PFSK-1 (cell line): ENCODE results near the gene UBAC2.

Experiments
- FOXP2 ChIP-seq: optimal IDR thresholded peaks from 2 replicates; pipeline ENCODE3; 2011; ENCODE audit warnings: borderline replicate concordance, control low read depth, inconsistent platforms; ENCODE audit not compliant: insufficient read depth; ENCODE audit errors: extremely low read length, extremely low read depth
- POLR2AphosphoS5 ChIP-seq: IDR thresholded peaks from 2 replicates; pipeline ENCODE4 v1.6.1; 2012; ENCODE audit warnings: low read depth, mild to moderate bottlenecking, control low read depth, low read length, moderate library complexity
- SIN3A ChIP-seq: IDR thresholded peaks from 2 replicates; pipeline ENCODE4 v1.6.1; 2012; ENCODE audit warnings: mild to moderate bottlenecking, low read length, moderate library complexity, borderline replicate concordance; ENCODE audit not compliant: insufficient read depth
- TAF1 ChIP-seq: IDR thresholded peaks from 2 replicates; pipeline ENCODE4 v1.6.1; 2012; ENCODE audit warnings: low read length, control low read depth, borderline replicate concordance; ENCODE audit not compliant: insufficient read depth
- TF ChIP-seq, protein P1 (sequence below), 2 experiments: IDR thresholded peaks; 2 replicates each; pipeline versions ENCODE4 v1.6.1 to v1.8.0; 2011 to 2012; ENCODE audit warnings: low read depth in 2 of 2, low read length in 2 of 2, control low read depth in 1 of 2, inconsistent platforms in 1 of 2, mild to moderate bottlenecking in 1 of 2, moderate library complexity in 1 of 2; ENCODE audit not compliant: insufficient read depth in 1 of 2

Gene UBAC2

DNA sequence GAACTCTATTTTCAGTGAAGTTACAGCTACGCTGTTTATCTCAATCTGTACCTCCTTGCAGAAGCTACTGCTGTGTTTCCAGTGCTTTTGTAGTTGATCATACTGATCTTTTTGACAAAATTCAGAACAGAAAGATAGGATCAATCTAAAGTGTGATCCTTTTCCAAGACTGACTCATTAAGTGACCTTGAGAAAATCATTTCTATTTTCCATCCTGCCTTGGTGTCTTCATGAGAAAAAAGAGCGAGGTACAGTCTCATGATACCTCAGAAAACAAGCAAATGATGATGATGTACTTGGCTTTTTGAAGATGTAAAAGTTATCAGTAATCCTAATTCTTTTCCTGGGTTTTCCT is 152.6 kb downstream of the UBAC2 start:
- TF ChIP-seq TAF1 (no peak), SIN3A (no peak), POLR2AphosphoS5 (no peak)

DNA sequence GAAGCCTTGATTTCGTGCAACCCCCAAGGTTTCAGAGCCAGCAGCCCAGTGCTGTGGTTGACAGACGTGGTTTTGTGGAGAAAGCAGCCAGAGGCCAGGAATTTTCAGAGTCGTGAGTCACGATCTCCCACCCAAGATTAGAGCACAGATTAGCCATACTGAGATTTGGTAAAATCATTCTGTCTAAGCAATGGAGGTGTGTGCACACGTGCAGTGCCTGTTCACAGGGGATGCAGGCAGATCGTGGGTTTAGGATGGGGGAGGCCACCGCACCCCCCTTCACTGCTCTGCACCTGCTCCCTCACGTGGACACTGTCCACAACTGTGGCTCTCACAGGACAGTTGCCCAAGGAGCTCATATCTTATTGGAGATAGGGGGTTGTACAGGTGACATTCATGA is 153.2 kb downstream of the UBAC2 start:
- no peak for TF ChIP-seq FOXP2
- TF ChIP-seq POLR2AphosphoS5, result no peak
- TF ChIP-seq, protein P1, sequence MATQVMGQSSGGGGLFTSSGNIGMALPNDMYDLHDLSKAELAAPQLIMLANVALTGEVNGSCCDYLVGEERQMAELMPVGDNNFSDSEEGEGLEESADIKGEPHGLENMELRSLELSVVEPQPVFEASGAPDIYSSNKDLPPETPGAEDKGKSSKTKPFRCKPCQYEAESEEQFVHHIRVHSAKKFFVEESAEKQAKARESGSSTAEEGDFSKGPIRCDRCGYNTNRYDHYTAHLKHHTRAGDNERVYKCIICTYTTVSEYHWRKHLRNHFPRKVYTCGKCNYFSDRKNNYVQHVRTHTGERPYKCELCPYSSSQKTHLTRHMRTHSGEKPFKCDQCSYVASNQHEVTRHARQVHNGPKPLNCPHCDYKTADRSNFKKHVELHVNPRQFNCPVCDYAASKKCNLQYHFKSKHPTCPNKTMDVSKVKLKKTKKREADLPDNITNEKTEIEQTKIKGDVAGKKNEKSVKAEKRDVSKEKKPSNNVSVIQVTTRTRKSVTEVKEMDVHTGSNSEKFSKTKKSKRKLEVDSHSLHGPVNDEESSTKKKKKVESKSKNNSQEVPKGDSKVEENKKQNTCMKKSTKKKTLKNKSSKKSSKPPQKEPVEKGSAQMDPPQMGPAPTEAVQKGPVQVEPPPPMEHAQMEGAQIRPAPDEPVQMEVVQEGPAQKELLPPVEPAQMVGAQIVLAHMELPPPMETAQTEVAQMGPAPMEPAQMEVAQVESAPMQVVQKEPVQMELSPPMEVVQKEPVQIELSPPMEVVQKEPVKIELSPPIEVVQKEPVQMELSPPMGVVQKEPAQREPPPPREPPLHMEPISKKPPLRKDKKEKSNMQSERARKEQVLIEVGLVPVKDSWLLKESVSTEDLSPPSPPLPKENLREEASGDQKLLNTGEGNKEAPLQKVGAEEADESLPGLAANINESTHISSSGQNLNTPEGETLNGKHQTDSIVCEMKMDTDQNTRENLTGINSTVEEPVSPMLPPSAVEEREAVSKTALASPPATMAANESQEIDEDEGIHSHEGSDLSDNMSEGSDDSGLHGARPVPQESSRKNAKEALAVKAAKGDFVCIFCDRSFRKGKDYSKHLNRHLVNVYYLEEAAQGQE (IDR thresholded peaks at IDR 0.05; ENCODE audit: insufficient read depth in 1 of 2, low read depth in 2 of 2, low read length in 2 of 2), result no peak

DNA sequence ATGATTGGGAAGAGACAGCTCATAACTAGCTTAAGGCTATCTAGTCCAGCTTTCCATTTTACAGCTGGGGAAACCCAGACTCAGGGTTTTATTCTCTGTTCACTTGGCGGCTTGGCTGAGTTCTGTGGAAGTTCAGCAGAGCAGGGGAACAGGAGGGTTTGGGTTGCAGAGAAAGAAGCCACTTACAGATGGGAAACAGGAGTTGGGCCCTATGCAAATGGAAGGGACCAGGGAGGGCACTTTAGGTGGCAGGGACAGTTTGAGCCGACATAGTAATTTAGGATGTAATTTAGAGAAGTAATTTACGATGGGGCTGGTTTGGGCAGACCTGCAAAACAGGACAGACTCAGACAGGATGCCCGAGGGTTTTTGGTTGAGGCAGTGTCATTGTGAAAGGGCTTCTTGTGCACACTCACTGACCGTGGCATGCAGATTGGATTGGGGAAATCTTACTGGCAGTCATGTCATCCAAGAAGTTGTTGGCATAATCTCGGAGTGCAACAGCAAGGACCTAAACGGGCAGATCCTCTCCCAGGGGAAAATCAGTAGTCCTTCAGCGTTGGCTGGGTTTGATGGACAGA is 153.8 kb downstream of the UBAC2 start:
- no peak for TF ChIP-seq SIN3A
- no peak for TF ChIP-seq FOXP2
- no peak for TF ChIP-seq TAF1
- TF ChIP-seq, protein P1 (IDR thresholded peaks at IDR 0.05; ENCODE audit: insufficient read depth in 1 of 2, low read depth in 2 of 2, low read length in 2 of 2), result no peak
- TF ChIP-seq POLR2AphosphoS5, result no peak

DNA sequence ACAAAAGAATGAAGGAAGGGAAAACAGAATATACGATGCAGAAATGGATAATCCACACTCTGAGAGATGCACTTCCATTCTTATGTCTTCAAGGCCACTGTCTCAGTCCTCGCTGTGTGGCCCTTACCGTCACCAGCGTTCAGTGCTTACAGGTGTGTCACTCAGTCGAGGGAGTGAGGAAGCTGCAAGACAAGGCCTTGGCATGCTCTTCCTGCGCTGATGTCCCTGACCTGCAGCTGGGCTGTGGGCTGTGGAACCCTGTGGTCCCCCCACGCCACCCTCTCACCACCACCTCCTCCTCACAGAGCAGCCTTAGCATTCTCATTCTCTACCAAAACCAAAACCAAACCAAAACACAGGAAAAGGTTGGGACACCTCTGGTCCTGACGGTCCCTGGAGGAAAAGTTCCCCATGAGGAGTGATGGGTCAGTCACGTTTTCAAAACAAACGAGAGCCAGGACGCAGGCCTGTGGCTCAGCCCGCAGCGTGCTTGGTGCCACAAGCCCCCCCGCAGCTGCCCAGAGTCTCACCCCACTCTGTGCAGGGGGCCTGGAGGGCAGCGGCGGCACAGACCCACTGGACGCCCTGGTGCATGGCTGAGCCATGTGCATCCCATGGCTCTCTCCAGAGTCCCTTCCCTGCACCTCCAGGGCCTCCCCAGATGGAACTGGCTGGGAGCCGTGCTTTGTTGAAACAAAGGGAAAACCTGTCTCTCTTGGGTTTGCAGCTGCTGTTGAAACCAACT is 154.8 kb downstream of the UBAC2 start:
- TF ChIP-seq TAF1, result no peak
- no peak for TF ChIP-seq SIN3A
- TF ChIP-seq, protein P1 (IDR thresholded peaks at IDR 0.05; ENCODE audit: insufficient read depth in 1 of 2, low read depth in 2 of 2, low read length in 2 of 2), result no peak
- no peak for TF ChIP-seq FOXP2
- no peak for TF ChIP-seq POLR2AphosphoS5

DNA sequence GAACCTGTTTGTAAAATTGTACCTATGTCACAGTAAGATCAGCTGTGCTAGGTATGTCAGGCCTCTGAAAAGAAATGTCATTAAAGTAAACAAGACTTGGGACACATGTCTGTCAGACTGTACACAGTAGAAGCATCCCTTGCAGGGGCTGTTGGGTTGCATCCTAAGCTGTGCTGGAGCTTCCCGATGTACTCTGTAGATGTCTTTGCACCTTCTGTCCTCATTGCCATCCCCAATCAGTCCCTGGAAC is 155.3 kb downstream of the UBAC2 start:
- TF ChIP-seq SIN3A (no peak), POLR2AphosphoS5 (no peak), TAF1 (no peak), FOXP2 (no peak)
- TF ChIP-seq, protein P1 (IDR thresholded peaks at IDR 0.05; ENCODE audit: insufficient read depth in 1 of 2, low read depth in 2 of 2, low read length in 2 of 2), result no peak
